DOHH2 (cell line): ENCODE results near the gene KRTCAP2.

Experiments used
- H3F3A ChIP-seq: fragments of 200-600 bp; sonication (generic), shearing (Covaris generic); 2 replicates; pipeline ENCODE4 v1.6.0; 2016; ENCODE audit warnings: antibody characterized with exemption, mild to moderate bottlenecking; ENCODE audit not compliant: control insufficient read depth, insufficient read depth
- H3K27ac ChIP-seq: fragments of 200-600 bp; sonication (generic); 2 replicates; pipeline ENCODE4 v1.5.1; 2014; ENCODE audit warnings: low read depth, mild to moderate bottlenecking, low read length, moderate library complexity
- H3K27me3 ChIP-seq: fragments of 200-600 bp; sonication (generic); 2 replicates; pipeline ENCODE4 v1.6.1; 2014; ENCODE audit warnings: mild to moderate bottlenecking, low read length, mixed read lengths; ENCODE audit not compliant: control insufficient read depth
- H3K36me3 ChIP-seq: fragments of 200-600 bp; sonication (generic); 2 replicates; pipeline ENCODE4 v1.6.1; 2014; ENCODE audit warnings: mild to moderate bottlenecking, low read length, moderate library complexity, mixed read lengths; ENCODE audit not compliant: control insufficient read depth
- H3K4me1 ChIP-seq: fragments of 200-600 bp; sonication (generic); 2 replicates; pipeline ENCODE4 v1.6.1; 2014; ENCODE audit warnings: mild to moderate bottlenecking, low read length, mixed read lengths; ENCODE audit not compliant: control insufficient read depth
- H3K4me2 ChIP-seq: fragments of 200-600 bp; sonication (generic); 2 replicates; pipeline ENCODE4 v1.6.0; 2014; ENCODE audit warnings: mild to moderate bottlenecking, low read length, moderate library complexity
- H3K4me3 ChIP-seq: fragments of 200-600 bp; sonication (generic); 2 replicates; pipeline ENCODE4 v1.5.1; 2014; ENCODE audit warnings: mild to moderate bottlenecking, low read length, mixed read lengths
- H3K79me2 ChIP-seq: fragments of 200-600 bp; sonication (generic); 2 replicates; pipeline ENCODE4 v1.6.1; 2014; ENCODE audit warnings: mild to moderate bottlenecking, low read length, mixed read lengths; ENCODE audit not compliant: control insufficient read depth
- H3K9me2 ChIP-seq: fragments of 200-600 bp; sonication (generic); replicated peaks from 2 replicates; pipeline ENCODE4 v1.6.1; 2014; ENCODE audit warnings: mild to moderate bottlenecking, low read length, mixed read lengths; ENCODE audit not compliant: control insufficient read depth
- H3K9me3 ChIP-seq: fragments of 200-600 bp; sonication (generic); 2 replicates; pipeline ENCODE4 v1.6.1; 2014; ENCODE audit warnings: antibody characterized with exemption, low read length, mixed read lengths; ENCODE audit not compliant: control insufficient read depth, insufficient read depth
- H4K20me1 ChIP-seq: fragments of 200-600 bp; sonication (generic); 2 replicates; pipeline ENCODE4 v1.6.0; 2014; ENCODE audit warnings: low read depth, mild to moderate bottlenecking, antibody characterized with exemption, low read length, moderate library complexity; ENCODE audit not compliant: control insufficient read depth, insufficient read depth
- CTCF ChIP-seq: fragments of 200-600 bp; sonication (generic); IDR thresholded peaks from one replicate; pipeline ENCODE4 v1.5.1; 2014; ENCODE audit warnings: antibody characterized with exemption, mild to moderate bottlenecking, low read depth, low read length; ENCODE audit not compliant: poor library complexity, severe bottlenecking
- EZH2phosphoT487 ChIP-seq: fragments of 200-600 bp; sonication (generic); IDR thresholded peaks from 2 replicates; pipeline ENCODE4 v1.6.1; 2017; ENCODE audit warnings: borderline replicate concordance, mild to moderate bottlenecking, antibody characterized with exemption, low read length, moderate library complexity, mixed read lengths

KRTCAP2 gene

GRCh38 chr1:155187456-155187891 lies 14.4 kb upstream of the KRTCAP2 start:
- Histone ChIP-seq H3K36me3 (no peaks in the 10 kb centered on the region), H3K4me3 (no peak overlapping the region), H3K4me2 (no peak overlapping the region), H3K27ac (no peak overlapping the region), H3K4me1 (peaks cover 26% of the 10 kb centered on the region), H4K20me1 (no peaks in the 10 kb centered on the region), H3K79me2 (no peaks in the 10 kb centered on the region), H3F3A (peaks cover 5% of the 10 kb centered on the region; the same call in 1 of the 2 replicates), H3K9me2 (no peaks in the 10 kb centered on the region), H3K27me3 (no peaks in the 10 kb centered on the region), H3K9me3 (no peaks in the 10 kb centered on the region)
- TF ChIP-seq EZH2phosphoT487 (no peak), CTCF (no peak)

- no peaks in the 10 kb centered on the region for H3K79me2 ChIP-seq
- no peak overlapping the region for H3K4me3 ChIP-seq
- no peaks in the 10 kb centered on the region for H3K9me2 ChIP-seq
- no peak for TF ChIP-seq CTCF
- TF ChIP-seq EZH2phosphoT487 = no peak
- no peaks in the 10 kb centered on the region for H3K27me3 ChIP-seq
- no peak overlapping the region for H3K27ac ChIP-seq
- H3F3A ChIP-seq = 0 out of 2 replicates have a peak, but pooled peaks cover under 1% of the 10 kb centered on the region
- no peaks in the 10 kb centered on the region for H3K9me3 ChIP-seq
- H3K4me1 ChIP-seq = peaks cover 24% of the 10 kb centered on the region
- no peaks in the 10 kb centered on the region for H4K20me1 ChIP-seq
- H3K36me3 ChIP-seq = no peaks in the 10 kb centered on the region
- H3K4me2 ChIP-seq = no peak overlapping the region
Measured at GRCh38 chr1:155186794-155187455, 13.8 kb upstream of the KRTCAP2 start.

- no peaks in the 10 kb centered on the region for H3K79me2 ChIP-seq
- no peaks in the 10 kb centered on the region for H3K36me3 ChIP-seq
- peak overlapping the region; percentile 60; the same call in 1 of the 2 replicates for H3K4me2 ChIP-seq
- H3K27ac ChIP-seq = no peak overlapping the region
- no peaks in the 10 kb centered on the region for H3K9me3 ChIP-seq
- H3K9me2 ChIP-seq = no peaks in the 10 kb centered on the region
- no peaks in the 10 kb centered on the region for H3F3A ChIP-seq
- H4K20me1 ChIP-seq = no peaks in the 10 kb centered on the region
- no peaks in the 10 kb centered on the region for H3K27me3 ChIP-seq
- H3K4me1 ChIP-seq = peaks cover 24% of the 10 kb centered on the region
- no peak for TF ChIP-seq CTCF
- TF ChIP-seq EZH2phosphoT487 = no peak
- no peak overlapping the region for H3K4me3 ChIP-seq
Measured at GRCh38 chr1:155186067-155186793, 13.1 kb upstream of the KRTCAP2 start.
